ENCODE measurements around the gene ST6GALNAC4.
A peak's percentile ranks its signal among the peaks of the same experiment; 100 is the strongest.

Gene ST6GALNAC4

DNA sequence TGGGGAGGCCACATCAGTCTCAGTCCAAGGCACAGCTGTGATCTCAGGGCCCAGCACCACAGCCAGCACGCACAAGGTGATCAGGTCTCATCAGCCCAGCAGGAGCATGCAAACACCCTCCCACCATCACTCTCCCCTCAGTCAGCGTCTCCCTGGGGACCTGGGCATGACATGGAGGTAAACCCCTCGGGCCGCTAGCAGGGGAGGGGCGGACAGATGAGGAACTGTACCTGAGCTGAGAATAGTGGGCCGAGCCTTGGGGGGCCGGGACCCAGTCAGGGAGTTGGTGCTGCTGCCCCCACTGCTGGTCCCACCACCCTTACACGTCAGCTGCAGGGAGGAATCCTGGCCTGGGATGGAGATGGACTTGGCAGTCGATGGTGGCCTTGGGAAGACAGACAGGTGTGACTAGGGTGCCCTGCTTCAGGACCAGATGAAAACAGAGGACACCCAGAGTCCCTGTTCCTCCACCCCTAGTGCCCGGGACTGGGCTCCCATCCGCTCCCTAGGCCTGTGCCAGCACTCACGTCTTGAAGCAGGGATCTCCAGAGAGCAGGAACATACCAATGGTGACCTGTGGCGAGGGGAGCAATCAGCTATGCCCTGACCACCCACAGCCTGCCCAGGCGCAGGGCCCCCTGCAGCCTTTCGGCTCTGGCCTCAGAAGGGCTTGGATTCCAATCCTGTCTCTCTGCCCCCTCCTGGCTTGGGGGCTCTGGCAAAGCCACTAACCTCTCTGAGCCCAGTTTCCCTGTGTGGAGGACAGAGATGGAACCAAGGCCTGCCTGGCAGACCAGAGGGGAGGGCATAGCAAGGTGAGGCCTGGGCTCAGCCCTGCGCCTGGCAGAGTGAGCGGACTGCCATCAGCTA, 31.2 kb upstream of the ST6GALNAC4 start:
- no peak for DNase-seq (ENCODE audit: low read depth, low spot score)

DNA sequence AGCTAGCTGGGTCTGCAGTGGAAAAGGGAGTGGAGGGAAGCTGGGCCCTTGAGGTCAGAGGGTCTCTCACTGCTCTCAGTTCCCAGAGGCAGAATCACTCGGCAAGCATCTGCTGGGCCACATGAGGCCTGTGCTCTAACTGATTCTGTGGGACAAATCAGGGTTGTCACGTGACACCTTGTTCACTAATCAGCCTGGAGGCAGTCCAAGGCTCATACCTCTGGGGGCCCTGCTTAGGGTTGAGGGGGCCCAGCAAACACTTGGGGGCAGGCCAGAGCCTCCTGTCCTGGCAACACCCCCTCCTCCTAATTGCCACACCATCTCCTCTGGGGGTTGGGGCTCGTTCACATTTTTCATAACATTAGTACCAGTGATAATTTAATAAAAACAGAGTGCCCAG, 29.9 kb upstream of the ST6GALNAC4 start:
- DNase-seq (ENCODE audit: low read depth, low spot score), result no peak

DNA sequence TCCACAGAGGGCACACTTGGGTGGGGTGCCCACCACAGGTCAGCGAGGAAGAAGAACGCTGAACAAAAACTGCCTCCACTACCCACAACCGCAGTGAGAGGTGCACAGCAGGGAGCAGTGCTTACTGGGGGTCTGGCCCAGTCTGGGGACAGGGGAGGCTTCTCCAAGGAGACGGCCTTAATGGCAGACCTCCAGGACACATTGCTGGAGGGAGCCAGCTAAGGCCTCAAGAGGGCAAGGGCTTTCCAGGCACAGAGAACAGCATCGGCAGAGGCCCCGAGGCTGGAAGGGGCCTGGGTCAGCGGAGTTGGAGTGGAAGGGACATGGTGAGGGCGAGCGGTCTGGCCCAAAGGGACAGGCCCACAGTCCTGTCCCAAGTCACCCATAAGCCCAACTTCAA, 29.1 kb upstream of the ST6GALNAC4 start:
- no peak for DNase-seq (ENCODE audit: low read depth, low spot score)

DNA sequence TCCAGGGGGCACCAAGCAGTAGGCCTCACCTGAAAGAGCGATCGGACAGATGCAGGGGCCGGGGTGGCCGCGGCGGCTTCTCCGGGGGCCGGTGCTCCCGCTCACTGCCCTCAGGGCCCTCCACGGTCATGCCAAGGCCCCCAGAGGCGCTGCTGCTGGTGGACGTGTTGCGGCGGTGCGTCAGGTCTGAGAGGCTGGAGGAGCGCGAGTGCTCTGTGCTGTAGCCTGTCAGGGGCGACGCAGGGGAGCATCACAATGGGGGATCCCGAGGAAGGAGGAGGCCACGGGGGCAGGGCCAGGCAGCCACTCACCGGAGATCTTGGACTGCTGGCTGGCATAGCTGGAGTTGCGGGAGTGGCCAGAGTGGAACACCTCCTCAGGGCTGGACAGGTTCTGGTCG, 28.5 kb upstream of the ST6GALNAC4 start:
- no peak for DNase-seq (ENCODE audit: low read depth, low spot score)

DNA sequence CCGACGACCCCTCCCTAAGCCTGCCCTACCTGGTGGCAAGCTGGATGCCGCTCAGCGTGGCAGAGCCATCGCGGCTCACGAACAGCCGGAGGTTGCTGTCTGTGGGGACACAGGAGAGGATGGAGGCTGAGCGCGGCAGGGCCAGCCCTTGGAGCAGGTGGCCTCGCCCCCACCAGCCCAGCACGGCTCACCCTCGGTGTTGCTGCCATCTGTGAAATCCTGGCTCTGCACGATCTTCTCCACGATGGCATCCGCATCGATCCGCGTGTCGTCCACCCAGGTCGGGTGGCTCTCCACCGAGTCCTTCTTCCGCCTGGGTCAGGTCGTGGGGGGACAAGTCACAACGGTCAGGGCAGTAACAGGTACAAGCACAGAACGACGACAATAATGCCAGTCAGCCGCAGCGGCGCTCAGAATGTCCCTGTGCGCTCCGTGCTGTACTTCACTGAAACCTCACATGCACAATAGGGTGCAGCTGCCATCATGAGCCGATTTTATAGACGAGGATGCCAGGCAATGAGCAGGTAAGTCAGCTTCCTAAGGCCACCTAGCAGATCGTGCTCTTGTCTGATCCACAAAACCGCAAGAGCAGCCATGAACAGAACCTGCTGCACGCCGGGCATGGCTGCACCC, 27.9 kb upstream of the ST6GALNAC4 start:
- DNase-seq (ENCODE audit: low read depth, low spot score), result no peak

DNA sequence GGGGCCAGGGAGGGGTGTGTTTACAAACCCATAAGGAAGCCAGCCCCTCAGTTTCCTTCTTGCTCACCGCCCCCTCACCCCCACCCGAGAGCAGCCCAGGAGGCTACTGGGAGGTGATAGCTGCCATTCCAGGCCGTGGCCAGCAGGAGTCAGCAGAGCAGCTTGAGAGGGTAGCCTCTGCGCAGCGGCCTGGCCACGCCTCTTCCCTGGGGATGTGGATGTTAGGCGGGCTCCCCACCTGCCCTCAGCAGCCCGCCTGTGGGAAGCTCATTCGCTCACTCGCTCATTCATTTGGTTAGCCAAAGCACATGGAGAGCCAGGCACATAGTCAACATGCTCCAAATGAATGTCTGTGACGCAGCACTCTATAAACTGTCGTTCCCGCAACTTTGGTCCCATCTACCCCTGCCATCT, 26.9 kb upstream of the ST6GALNAC4 start:
- DNase-seq (ENCODE audit: low read depth, low spot score), result peak; percentile 50

DNA sequence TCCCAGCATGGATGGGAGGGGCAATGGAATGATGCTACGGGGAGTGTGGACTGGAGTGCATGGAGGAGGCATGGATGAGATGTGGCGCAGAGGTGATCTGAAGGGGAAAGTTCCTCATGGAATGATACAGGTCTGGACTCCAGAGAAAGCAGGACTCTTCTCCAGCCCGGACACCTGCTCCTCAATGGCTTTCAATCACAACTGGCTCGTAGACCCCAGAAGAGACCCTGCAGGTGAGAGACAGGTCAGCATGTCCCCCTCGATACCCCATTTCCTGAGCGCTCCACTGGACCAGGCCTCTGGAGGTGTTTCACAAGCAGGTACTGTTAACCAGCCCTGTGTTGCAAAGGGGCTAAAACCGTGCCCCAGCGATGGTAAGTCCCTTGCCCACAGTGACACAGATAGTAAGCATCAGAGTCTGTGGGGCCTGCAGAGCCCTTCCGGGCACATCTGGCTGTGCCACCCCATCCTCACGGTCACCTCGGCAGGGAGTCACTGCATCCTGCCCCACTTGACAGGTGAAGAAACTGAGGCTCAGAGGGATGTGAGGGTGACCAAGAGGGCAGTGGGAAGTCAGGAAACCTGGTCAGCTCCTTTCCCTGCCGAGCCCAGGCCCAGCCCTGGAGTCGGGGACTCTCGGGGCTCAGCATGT, 26.3 kb upstream of the ST6GALNAC4 start:
- no peak for DNase-seq (ENCODE audit: low read depth, low spot score)

DNA sequence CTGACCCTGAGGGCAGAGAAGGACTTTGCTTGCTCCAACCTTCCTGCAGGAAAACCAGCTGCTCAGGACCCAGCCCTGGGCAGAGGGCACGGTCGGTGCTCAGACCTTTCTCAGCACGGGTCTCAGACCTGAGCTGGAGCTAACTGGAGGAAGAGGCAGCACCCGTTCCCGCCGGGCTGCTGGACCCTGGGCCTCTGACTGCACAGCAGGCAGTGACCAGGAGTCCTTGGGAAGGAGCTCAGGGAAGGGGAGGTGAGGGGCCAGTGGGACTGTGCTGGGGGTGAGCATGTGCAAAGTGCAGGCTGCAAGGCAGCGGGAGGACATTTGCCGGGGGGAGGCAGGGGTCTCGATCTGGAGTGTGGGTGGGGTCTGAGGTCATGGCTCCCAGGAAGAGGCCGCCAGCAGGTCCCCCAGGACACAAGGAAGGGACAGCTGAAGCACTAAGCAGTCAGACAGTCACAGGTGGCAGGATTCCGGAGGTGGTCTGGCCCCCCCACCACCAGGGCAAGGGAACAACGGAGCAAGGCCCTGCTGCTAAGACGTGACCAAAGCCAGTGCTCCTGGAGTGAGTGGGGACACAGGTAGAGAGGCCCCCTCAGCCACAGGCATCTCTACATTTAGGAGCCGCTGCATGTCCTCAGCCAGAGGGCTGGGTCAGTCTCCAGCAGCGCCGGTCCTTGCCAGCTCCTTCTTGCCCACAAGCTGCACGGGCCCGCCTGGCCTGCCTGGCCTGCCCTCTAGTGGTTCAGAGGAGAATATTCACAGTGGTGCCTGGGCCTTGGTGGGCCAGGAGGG, 25.6 kb upstream of the ST6GALNAC4 start:
- DNase-seq (ENCODE audit: low read depth, low spot score), result no peak

DNA sequence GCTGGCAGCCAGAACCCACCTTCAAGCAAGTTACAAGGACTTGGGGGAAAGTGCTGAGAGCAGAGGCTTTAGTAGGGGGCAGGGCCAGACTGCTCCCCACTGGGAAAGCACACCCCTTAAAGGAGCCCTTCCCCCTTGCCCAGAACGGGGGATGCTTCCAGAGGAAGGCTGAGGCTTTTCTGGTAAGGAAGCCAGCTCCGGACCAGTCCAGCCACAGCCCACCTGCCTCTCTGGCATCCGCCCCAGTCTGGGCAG, 25.0 kb upstream of the ST6GALNAC4 start:
- no peak for DNase-seq (ENCODE audit: low read depth, low spot score)

DNA sequence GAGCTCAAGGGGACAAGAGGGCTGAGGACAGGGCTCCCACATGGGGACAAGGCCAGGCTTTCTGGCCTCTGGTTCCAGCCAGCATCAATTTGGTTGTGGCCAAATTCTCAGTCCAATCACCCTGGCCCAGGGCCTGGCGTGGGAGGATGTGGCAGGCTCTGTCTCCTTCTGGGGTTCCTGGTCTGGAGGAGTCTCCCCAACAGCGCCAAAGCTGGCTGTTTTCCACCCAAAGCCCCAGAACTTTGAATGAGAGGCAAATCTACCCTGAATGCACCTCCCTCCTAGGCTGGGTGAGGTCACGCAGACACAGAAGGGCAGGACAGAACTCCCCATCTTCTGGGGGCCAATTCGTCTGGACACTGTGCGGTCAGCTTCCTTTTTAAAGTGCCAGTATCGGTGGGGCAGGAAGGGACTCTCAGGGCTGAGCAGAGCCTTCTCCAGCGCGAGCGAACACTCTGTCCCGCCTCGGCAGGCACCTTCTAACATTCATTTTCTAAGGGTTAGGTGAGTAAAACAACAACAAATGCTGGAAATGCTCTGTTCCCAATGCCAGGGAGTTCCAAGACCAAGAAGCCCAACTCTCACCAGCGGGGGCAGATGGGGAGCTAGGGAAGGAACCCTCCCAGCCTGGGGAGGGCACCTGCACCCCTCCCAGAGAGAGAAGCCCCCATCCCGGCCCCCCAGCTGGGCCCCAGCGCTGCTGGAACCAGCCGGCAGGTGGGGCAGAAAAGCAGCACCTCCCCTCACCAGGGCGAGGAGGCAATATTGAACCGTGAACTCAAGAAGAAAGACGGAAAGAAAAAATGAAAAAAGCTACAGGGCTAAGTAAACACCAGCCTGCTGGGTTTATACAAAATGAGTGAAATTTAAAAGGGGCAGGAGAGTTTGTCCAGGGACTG, 24.5 kb upstream of the ST6GALNAC4 start:
- DNase-seq (ENCODE audit: low read depth, low spot score), result no peak

DNA sequence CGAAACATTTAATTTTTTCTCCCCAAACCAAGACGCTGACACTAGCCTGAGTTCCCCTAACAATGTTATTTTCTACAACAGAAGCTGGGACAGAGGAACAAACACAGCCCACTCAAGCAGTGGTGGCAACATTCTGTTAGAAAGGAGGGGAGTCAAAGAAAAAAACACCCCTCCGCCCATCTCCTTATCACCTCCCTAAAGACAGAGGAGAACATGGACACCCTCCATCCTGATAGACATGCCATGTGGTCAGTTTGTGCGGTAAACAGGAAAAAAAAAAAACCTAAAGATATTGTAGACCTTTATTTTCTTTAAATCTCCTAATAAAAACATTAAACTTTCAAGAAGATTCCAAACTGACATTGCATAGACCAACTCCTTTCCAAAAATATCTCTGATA, 23.8 kb upstream of the ST6GALNAC4 start:
- DNase-seq (ENCODE audit: low read depth, low spot score), result no peak

DNA sequence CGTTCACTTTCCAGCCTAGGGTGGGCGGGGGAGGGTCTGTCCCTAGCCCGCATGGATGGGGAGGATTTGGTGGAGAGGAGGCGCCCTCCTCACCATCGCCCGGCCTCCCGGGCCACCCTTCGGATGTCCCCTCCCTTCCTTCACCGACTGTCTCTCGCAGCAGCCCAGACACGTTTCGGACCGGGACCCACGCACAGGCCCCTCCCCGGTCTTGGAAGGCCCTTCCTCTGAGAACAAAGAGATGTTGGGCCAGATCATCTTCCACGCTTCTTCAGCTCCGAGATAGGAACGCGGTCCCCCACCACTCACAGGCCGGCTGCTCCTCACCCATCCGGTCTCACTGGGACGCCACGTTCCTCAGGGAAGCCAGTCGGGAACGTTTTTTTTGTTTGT, 21.5 kb upstream of the ST6GALNAC4 start:
- no peak for DNase-seq (ENCODE audit: low read depth, low spot score)

DNA sequence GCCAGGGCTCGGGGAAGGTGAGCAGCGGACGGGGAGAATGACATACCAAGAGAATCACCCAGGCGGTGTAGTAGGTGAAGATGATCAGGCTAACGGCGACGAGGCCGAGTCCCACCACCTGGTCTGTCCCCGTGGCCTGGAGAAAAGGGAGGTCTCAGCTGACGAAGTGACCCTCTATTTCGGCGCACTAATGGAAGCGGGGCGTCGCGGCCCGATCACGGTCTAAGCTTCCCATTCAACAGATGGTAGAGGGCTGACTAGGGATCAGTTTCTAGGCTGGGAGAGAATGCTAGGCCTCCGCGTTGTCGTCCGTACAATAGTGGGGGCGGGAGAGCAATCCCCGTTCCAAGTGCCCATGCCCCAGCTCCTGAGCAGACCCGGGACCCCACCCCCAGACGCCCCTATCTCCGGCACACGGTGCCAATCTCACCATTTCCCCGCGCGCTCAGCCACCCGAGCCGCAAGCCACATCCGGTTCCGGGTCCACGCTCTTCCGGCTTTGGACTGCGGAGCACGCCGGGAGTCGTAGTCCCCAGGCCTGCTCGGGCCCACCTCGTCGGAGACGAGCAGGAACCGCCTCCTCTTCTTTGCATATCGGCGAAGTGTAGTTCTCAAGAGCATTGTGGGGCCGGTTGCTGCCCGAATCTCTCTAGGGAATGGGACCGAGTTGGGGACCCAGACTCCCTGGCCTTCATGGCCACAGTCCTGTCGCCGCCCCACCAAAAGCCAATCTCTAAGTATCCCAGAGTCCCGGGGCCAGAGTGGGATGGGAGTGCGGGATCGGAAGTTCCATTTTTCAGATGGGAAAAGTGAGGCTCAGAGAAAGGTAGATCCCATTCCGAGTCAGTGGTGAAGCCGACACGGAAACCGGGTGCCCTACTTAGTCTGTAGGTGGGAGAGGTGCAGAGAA, 20.8 kb upstream of the ST6GALNAC4 start, which contains the start of gene DPM2:
Gene DPM2 (minus strand): TSS at position 467 of the 910 bp plus-strand sequence. CDS start 34 bp downstream, at position 433.
- peak; percentile 76 for DNase-seq (ENCODE audit: low read depth, low spot score)

DNA sequence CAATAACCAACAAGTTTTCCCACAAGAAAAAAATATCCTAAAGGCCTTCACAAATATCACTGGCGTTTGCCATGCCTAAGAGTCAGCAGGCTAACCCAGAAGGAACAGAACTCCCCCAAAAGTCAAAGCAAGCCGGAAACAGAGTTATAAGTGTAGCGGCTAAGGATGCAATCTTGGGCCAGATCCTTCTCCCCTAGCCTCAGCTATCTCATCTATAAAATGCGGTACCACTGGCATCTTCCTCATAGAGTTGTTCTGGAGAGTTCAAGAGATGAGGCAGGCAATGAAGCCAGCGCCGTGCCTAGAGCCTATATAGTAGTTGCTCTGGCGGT, 20.2 kb upstream of the ST6GALNAC4 start:
- no peak for DNase-seq (ENCODE audit: low read depth, low spot score)

DNA sequence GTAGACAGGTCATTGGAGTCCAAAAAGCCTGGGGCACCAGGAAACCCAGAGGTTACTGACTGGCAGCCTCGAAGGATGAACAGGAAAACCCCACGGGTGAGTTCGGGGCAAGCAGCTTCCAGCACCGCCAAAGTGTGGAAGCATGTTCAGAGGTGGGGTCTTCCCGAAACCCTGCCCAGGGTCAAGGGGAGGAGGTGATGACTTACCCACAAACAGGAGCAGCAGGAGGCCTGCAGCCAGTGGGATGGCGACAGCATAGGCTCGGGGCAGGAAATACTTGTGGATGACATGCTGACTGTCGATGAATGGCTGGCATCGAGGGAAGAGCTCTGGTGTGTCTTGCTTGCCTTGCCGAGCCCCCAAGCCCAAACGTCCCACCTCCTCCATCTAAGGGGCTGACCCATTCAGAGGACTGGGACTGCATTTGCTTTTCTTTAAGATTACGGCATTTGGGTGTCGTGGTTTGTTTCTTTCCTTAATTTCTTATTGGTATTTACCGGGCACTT, 19.6 kb upstream of the ST6GALNAC4 start:
- DNase-seq (ENCODE audit: low read depth, low spot score), result no peak

DNA sequence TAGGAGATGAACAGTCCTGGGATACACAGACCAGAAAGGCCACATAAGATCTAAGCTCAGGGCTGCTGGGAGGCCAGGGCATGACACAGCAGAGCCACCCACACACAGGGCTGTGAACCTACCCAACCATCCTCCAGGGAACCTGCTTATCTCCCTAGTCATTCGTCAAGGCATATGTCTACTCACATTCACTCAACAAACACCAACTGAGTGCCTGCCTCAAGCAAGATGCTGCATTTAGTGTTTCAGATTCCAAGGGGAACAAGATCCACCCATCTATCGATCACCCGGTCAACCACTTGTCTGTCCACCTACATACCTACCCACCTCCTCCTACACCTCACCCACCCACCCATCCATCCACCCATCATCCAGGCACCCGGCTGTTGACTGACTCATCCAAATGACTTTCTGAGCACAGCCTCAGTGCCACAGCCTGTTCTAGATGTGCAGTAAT, 19.0 kb upstream of the ST6GALNAC4 start:
- DNase-seq (ENCODE audit: low read depth, low spot score), result no peak

DNA sequence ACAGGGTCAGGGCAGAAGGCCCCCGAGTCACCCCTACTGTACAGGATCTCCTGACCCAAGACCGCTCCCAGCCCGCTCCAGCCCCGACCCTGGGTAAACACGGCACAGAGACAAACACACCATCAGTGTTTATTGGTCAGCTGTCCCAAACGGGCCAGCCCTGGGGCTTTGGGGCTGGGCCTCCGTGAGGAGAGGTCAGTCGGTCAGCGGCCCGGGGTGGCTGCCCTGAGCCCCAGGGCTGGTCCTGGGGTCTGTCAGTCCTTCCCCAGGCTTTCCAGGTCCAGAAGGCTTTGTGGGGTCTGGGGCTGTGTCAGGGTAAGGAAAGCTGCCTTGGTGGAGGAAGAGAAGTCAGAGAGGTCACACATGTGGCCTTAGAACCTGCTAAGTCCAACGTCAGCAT, 18.1 kb upstream of the ST6GALNAC4 start:
- no peak for DNase-seq (ENCODE audit: low read depth, low spot score)

DNA sequence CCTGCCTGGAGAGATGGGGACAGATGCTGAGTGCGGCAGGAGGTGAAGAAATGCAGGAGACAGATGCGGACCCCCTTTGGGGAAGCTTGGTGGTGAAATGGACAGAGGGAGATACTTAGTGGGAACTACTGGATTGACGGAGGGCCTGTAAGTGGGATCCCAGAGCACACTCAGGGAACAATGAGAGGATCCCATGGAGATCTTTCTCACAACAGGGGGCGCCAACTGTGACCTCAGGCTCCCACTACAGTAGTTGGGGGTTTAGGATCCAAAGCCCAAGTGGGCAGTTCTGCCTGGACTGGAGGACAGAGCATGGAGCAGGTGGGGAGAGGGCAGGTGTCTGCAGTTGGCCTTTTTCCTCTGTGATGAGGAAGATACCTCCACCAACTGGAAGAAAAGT, 17.4 kb upstream of the ST6GALNAC4 start:
- no peak for DNase-seq (ENCODE audit: low read depth, low spot score)

DNA sequence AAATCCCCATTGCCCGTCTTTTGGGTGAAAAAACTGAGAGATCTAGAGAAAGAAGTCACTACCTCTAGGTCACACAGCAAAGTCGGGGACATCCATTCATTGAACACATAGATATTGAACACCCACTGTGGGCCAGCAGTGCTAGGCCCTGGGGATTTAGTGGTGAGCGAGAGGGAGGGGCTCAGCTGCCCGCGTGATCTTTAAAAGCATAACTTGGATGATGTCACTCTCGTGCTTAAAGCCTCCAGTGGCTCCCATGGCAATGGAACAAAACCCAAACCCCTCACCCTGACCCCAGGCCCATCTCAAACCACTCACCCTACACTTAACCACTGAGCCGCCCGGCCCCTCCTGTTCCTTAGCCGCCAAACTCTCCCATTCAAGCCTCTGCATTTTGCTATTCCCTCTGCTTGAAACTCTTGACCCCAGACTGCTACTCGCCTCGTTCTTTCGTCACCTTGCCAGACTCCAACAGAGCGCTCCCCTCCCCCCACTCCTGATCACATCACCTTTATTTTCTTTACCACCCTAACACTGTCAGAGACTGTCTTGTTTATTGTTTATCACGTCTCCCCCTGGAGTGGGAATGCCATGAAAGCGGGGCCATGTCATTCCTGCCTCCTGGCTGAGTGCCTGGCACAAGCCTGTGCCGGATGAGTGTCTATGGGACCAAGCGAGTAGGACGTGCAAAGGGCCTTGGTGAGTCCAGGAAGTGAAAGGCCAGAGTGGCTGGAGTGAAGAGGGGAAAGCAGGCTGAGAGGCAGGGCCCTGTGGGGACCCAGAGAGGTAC, 14.4 kb upstream of the ST6GALNAC4 start:
- no peak for DNase-seq (ENCODE audit: low read depth, low spot score)

Measured in activated CD4-positive, CD25-positive, alpha-beta regulatory T cell treated with anti-CD3 and anti-CD28 coated beads, Interleukin-2, amount 50 U/mL, for 16 hours (primary cell).